Renal cortical epithelial cell (primary cell): ENCODE results near the gene REG4. TPM values are rescaled to one million over a fixed set of nuclear protein-coding genes. Genes with fewer than 3 reads are reported as not detected.
"Not testable (repeated sequence)": the region's sequence is repeated elsewhere in the genome, so short reads cannot be mapped to it uniquely, and the experiment has no call there.

ENCODE experiments used
- DNase-seq: peaks from one replicate; pipeline ENCODE4 v3.0.0-alpha.2; 2011; ENCODE audit warnings: low read depth
- total RNA-seq: library from RNA; depleted of rRNA; stranded (reverse); fragments of >200 nt; gene quantifications from 2 replicates; pipeline ENCODE4 v1.2.3, GENCODE V29; 2014

Gene REG4
- total RNA-seq, result not detected in 2 replicates

DNA sequence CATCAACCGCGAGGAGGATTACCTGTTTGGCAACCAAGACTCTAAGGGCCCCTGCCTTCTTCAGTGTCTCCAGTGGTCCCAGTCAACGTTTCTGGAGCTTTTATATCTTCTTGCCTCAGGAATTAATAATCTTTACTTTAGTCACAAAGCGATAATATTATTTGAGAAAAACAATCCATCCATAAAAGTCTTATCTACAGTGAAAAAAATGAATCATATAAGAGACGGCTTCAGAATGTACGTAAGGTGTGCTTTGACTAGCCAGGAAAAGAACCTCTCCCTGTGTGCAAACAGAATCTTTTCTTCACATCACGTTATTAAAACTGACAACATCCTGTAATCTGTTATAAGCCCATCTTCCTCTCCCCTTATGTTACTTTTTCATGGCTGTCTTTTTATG, at the start of gene REG4:
Gene REG4, minus strand, starts transcription at position 74 of the 400 bp plus-strand sequence. CDS start 2,691 bp downstream, outside the sequence.
- DNase-seq, result no peak

DNA sequence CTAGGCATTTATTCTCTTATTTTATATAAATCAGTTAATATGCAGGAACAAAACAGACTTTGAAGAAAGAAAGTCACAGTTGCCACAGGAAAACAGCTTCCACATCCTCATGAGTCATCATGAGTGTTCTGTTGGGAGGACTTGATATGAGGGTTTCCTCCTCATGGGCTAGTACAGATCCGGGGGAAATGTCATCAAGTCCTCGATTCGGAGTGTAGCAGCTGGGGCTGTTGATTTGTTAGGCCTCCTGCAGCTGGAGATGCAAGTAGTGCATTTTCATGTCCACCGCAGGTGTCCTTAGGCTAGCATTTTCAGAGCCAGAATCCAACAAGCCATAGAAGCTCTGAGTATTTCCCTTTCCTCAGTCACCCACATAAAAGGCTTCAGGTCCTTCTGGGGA, 48.4 kb upstream of the REG4 start:
- peak; percentile 82 for DNase-seq

DNA sequence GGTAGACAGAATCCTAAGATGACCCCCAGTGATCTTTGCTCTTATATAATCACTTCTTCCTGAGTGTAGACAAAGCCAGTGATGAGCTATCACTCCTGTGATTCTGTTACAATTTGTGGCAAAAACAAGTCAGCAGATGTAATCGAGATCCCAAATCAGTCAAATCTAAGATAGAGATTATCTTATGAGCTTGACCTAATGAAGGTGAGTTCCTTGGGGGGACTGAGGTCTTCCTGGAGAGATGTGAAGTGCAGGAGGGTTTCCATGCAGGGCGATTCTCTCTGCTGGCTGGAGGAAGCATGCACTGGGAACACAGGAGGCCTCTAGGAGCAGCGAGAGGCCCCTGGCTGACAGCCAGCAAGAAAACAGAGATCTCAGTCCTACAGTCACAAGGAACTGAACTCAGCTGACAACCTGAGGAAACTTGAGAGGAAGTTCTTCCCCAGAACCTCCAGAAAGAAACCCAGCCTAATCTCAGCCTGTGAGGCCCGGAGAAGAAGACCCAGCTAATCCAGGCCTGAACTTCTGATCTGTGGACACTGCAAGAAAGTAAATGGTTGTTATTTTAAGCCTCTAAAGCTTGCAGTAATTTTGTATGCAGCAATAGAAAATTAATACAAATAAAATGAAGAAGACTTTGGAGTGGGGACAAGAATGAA, 47.4 kb upstream of the REG4 start:
- DNase-seq, result not testable (repeated sequence)

DNA sequence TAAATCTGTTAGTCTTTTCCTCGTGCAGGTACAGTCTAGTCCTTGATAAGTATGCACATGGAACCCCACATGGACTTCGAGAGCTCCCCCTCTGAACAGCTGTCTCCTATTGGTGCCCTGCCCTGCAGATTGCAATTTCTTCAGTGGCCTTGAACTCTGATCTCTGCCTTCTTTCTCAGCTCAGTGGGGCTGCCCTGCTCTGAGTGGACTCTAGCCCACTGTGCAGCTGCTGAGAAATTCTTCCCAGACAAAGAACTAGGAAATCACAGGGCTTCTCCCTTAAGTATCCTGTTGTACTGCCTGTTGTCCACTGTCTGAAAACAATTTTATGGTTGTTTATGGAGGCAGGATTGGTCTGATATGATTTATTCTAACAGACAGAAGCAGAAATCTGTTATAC, 46.9 kb upstream of the REG4 start:
- no peak for DNase-seq

DNA sequence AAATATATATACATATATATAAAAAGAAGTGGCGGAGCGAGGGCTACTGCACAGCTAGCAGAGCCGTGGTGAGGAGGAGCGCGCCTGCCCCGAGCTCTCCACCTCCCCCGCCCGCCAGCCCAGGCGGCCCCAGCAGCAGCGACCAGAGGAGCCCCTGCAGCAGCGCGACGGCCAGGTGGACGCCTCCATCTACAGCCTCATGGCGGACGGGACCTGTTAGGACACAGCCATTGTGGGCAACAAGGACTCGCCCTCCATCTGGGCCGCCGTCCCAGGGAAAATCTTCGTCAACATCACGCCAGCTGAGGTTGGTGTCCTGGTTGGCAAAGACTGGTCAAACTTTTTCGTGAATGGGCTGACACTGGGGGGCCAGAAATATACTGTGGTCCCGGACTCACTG, 41.9 kb upstream of the REG4 start:
- DNase-seq, result no peak

DNA sequence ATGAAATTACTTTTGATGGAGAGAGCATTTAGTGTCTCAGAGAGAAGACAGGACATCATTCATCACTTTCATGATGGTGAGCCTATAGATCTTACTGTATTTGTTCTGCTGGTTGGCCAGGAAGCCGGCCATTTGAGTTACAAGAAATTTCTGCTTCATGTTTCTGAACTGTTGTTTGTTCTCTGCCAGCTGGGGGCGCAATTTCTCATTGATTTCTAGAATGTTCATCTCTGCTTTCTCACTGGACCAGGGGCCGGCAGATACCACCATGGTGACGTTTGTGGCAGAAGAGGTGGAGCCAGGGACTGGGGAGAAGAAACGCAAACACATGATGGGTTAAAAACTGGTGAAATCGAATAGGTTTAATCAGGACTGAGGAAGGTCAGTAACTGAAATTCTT, 32.9 kb upstream of the REG4 start:
- DNase-seq, result not testable (repeated sequence)

DNA sequence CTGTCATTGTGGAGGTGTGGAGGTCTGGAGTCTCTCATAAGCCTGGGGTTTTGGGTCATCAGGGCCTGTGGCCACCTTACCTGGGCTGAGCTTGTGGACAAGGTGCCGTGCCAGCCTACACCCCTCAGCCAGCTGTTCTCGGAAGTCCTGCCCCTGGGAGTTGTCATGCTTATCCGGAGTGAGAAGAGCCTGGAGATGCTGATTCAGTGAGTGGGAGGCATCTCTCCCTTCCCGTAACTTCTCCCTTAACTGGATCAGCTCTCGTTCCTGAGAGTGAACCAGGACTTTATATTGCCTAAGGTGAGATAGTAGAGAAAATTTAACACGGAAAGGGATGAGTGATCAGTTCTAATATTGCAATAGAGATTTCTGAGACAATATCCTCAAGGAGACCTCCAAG, 30.0 kb upstream of the REG4 start:
- DNase-seq, result no peak

DNA sequence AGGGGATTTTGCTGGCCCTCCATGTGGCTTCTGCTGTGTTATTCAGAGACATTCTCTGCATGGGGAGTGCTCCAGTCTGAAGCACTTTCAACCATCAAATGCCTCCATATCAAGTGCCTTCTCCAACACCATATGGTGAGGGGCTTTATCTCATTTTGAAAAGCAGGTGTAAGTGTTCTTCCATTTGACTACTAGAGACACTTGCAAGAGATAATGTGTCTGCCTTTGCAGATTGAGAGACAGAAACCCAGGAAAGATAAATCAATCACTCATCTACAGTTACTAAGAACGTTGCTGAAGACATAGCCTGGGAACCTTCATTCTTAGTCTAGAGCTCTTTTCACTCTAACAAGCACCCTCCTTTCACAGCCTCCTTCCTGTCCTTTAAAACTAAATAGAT, 29.5 kb upstream of the REG4 start:
- DNase-seq, result no peak

DNA sequence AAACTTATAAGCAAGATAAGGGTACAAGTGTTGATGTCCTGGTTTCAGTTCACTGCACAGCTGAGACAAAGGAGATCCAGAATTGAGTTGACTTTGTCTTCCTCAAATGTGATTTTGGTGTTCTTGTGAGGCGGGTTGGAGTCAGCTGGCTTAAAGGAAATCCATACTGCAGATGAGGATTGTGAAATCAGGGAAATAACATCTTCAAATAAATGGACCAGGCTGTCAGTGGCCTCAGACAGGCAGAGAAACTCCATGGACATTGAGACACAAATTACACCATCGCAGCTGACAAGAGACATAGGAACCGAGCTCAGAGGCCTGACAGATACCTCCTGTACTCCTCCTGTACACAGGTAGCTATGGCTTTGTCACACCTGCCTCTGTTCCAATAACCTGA, 27.0 kb upstream of the REG4 start:
- no peak for DNase-seq

DNA sequence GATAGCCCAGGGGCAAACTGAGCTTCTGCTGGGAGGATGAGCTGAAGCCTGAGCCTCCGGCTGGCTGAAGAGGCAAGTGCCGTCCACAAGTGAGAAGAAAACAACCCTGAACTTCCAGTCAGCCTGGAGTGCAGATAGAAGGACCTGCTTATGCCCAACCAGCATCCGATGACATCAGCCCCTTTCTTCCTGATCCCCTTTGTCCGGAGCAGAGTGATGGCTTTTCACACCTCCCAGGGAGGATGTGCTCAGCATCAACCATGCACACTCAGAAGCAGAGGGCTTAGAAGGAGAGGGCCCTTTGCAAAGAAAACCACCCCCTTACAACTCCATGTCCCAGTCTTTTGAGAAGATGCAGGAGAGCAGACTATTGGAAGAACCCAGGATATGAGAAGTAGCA, 23.7 kb upstream of the REG4 start:
- DNase-seq, result no peak

DNA sequence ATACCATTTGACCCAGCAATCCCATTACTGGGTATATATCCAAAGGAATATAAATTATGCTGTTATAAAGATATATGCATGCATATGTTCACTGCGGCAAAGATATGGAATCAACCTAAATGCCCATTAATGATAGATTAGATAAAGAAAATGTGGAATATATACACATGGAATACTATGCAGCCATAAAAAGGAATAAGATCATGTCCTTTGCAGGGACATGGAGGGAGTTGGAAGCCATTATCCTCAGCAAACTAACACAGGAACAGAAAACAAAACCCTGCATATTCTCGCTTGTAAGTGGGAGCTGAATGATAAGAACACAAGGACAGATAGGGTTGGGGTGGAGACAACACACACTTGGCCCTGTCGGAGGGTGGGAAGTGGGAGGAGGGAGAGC, 19.8 kb upstream of the REG4 start:
- DNase-seq, result no peak

DNA sequence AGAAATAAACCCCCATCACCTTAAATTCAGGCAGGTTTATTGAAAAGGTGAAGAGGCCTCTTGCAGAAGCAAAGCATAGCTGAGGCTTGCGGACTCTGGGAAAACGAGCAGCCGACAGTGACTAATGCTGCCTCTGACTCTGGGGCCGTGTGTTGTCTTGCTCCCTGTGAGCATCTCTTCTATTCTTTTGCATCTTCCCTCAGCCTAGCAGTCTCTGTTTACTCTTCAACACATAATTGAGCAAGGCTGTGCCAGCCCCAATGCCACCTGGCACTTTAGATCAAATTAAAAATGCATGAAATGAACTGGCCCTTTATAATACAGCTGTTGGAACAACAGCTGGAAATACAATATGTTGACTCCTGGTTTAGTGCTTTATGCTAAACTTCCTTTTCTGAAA, 18.4 kb upstream of the REG4 start:
- no peak for DNase-seq

DNA sequence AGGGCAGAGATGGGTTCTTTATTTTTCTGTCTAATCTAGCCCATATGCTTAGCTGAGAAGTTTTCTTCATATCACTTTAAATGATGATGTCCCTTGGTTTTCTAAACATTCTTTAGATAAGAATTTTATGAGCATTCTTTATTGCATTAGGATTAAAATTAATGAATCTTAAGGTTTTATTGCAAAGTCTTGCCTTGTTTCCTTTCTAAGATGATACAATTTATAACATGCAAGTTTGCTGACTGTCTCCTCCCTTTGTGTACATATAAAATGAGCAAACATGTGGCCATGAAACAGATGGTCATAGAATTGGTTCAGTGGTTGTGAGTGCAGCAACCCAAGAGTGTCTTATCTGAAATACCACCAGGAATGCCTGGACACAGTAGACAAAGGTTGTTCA, 17.7 kb upstream of the REG4 start:
- DNase-seq, result not testable (repeated sequence)

DNA sequence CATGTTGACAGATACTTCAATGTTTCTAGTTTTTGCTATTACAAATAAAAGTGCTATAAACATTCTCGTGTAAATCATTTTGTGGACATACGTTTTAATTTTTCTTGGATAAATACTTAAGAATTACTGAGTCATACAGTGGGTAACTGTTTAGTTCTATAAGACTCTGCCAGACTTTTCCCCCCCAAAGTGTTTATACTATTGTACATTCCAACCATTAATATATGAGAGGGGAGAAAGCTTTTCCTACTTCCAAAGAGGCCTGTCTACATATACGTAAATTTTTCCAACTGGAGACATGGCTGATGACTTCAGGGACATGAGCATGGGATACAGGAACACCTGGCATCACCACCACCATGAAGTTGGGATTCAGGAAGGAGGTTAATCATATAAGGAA, 17.0 kb upstream of the REG4 start:
- no peak for DNase-seq

DNA sequence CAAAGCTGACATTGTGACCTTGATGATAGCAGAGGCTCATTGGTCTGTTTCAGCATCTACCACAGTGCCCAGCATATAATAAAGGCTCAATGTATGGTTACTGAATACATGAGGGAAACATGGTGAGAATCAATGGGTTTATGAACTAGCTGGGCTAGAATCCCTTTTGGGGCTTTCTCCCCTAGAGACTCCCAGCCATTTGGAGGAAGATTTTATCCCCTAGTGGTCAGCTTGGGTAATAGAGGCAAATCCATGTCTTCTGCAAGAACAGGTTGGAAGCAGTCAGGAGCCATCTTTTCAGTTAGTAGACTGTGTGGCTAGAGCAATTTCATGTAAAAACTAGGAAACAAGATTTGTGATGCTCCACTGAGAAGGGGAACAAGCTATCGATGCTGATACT, 15.8 kb upstream of the REG4 start:
- DNase-seq, result no peak

DNA sequence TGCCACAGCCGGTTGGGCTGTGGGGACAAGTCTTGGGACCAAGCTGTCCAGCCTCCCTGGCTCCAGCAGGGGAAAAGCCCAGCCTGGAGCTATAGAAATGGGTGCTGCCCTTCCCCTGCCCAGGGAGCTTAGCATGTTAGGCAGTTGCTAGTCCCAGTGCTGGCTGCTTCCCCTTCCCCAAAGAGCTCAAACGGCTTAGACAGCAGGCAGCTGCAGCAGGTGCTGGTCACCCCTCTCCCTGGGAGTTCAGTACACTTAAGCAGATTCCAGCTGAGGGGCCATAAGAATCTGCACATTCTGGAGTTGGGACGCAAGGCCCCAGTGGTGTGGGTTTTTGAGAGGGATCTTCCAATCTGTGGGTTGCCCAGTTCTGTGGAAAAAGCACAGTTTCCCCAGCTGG, 11.1 kb upstream of the REG4 start:
- DNase-seq, result no peak

DNA sequence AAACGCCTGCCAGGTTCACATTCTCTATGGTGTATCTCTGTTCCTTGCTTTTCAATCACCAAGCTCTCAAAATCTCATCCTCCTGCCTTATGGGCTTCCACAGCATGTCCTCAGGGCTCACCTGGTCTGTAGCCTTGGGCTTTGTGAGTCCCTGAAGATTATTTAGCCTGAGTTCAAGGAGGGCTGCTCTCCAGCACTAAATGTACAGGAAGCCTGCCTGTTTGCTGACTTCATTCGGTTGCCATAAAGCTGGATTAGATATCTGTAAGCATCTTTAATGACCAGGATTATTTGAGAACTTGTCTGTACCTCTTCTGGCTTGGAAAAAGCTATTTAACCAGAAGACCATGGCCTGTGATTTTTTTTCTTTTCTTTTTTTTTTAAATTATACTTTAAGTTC, 6.9 kb upstream of the REG4 start:
- no peak for DNase-seq

DNA sequence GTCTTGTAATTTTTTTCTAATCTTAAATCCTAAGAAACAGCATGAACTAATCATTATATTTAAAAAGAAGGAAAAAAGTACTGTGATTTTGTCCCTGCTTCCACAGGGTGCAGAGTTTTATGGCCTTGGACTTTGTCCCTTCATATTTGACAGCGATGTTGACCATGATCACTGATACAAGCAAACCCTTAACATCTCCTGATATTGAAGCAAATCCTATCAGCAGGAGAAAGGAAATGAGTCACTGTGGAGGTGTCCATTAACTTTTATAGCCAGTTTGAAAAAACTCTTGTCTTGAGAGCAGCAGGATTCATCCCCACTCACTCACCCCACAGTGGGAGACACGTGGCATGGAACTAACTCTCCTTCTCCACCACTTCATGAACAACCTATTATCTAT, 5.1 kb upstream of the REG4 start:
- DNase-seq, result peak; percentile 83

DNA sequence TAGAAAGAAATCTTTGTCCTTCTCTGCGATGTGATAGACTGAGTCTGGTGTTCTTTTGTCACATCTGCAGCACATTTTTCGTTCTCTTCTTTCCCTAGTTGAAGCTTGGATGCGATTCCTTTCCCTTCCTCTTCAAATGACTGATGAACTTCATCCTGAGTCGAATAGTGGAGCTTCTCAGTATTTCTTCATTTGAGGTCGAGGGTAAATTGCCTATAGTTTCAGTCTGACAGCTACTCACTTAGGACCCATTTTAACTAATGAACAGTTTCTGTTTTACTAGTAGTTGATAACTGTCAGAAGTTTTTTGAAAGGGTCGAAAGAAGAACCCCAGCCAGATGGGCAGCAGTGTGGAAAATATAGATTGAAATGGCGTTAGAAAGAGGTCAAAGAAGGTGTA, 4.7 kb upstream of the REG4 start:
- DNase-seq, result no peak

DNA sequence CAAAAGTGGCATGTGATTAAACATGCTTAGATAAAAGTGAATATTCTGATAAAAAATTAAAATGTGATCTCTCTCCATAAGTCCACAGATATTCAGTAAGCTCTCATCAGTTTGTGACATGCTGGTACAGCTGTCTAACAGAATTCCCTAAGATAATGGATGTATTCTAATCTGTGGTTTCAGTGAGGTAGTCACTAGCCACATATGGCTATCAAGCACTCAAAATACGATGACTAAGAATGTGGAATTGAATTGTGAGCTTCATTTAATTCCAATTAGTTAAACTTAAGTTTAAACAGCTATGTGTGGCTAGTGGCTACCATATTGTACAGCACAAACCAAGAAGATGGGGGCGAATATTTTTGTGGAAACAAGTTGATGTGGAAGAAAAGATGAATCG, 4.1 kb upstream of the REG4 start:
- peak; percentile 77 for DNase-seq

DNA sequence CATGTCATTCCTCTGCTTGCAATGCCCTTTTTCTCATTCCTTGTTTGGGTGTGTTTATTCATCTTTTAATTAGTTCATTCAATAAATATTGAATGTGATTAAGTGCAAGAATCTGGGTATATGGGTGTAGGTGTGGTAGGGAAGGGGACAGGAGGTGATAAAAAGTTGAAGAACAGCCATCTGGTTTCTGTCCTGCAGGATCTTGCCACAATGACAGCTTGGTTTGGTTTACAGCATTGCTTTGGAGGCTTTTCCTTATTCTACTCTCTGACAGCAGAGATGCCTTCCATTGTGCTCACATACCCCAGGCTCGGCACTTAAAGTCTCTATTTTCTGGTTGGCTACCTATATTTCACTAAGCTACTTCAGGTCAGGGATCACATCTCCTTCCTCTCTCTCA, 3.0 kb upstream of the REG4 start:
- no peak for DNase-seq

DNA sequence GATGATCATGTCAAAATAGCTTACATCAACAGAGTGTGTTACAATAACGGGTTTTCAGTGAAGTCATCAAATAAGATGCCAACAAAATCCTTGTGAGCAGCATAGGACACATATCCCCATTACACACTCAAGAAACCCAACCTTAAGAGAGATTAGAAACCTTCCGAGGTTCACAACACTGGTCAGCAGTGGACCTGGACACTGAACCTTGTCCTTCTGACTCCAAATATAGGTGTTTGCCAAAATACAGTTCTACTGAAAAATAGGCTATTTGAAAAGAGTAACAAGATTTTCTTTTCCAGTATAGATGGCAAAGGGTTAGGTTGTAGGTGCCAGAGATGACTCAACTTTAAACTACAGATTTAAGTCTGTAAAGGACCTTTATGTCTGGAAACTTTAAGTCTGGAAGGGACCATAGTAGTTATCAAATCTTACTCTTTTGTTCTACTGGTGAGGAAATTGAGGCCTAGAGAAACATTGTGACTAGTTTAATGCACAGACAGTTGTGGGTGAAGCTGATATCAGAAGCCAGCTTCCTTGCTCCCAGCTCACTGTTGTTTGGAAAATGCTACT, 811 bp upstream of the REG4 start:
- no peak for DNase-seq

DNA sequence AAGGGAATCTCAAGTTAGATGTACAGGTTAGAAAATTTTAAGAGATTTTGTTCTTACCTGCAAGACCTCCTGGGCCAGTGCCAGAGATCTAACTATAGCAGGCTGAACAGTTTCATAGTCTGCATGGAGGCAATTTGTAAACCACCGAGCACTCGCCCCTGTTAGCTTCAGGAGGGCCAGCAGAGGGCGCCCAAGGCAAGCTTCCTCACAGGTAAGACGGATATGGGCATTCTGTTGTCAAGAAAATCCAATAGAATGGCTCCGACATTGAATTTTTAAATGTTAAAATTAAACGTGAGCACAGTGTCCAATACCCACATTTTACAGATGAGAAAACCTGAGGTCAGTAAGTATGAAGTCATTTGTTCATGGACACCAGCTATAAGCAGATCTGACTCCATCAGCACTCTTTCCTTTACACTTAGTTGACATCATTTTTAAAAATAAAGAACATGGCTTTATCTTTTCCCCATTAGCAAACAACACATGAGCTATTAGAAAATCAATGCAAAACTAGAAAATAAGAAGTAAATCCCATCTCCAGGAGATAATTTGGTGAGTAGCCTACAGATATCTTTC, 2.2 kb downstream of the REG4 start:
- DNase-seq, result peak; percentile 62

DNA sequence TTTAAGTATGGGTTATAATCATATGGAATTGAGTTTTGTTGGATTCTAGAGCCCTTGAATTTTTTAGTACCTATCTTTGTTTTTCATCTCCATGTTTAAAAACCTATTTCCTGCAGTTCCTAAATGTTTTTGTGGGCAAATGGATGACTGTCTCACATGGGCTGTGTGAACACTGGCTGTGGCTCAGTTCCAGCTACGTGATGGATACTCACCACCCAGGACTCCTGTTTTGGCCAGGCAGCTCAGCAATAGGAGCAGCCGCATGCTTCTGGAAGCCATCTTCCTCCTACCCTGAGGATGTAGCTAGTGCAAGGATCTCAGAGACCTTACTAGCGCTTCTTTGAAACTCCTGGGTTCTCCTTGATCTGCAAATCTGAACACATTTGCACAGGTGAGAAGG, 2.8 kb downstream of the REG4 start:
- no peak for DNase-seq
